GM19238 (cell line): ENCODE data around the gene CD33.
"Not testable (repeated sequence)": the region's sequence is repeated elsewhere in the genome, so short reads cannot be mapped to it uniquely, and the experiment has no call there.

Experiments
- DNase-seq: peaks from one replicate; pipeline ENCODE4 v3.0.0; 2011; ENCODE audit warnings: low spot score; ENCODE audit not compliant: insufficient read length

CD33 gene

GRCh38 chr19:51210191-51210784, 14.6 kb upstream of the CD33 start:
- no peak for DNase-seq

- not testable (repeated sequence) for DNase-seq
Measured at GRCh38 chr19:51210874-51211361, 14.0 kb upstream of the CD33 start.

GRCh38 chr19:51211833-51212232, 13.0 kb upstream of the CD33 start:
- no peak for DNase-seq

- no peak for DNase-seq
Measured at GRCh38 chr19:51219307-51219706, 5.6 kb upstream of the CD33 start.

GRCh38 chr19:51219971-51220370, 4.9 kb upstream of the CD33 start:
- DNase-seq: no peak

- DNase-seq: no peak
Measured at GRCh38 chr19:51220996-51221395, 3.9 kb upstream of the CD33 start.

- DNase-seq: no peak
Measured at GRCh38 chr19:51224163-51224641, 678 bp upstream of the CD33 start.

GRCh38 chr19:51226067-51226466, 1.2 kb downstream of the CD33 start:
- DNase-seq: no peak

GRCh38 chr19:51227326-51227725, 2.4 kb downstream of the CD33 start:
- no peak for DNase-seq

GRCh38 chr19:51227966-51228365, 3.1 kb downstream of the CD33 start:
- no peak for DNase-seq

- DNase-seq: no peak
Measured at GRCh38 chr19:51240866-51241265, 16.0 kb downstream of the CD33 start.

- DNase-seq: no peak
Measured at GRCh38 chr19:51242881-51243630, 18.2 kb downstream of the CD33 start.

GRCh38 chr19:51246164-51246552, 21.3 kb downstream of the CD33 start:
- DNase-seq: no peak

- no peak for DNase-seq
Measured at GRCh38 chr19:51247972-51248590, 23.2 kb downstream of the CD33 start.

GRCh38 chr19:51250786-51251467, 26.0 kb downstream of the CD33 start, which contains the start of gene SIGLECL1:
Gene SIGLECL1, plus strand, starts transcription at chr19:51251080. Its CDS starts 12,993 bp downstream, at chr19:51264073.
- no peak for DNase-seq

GRCh38 chr19:51251468-51251820, 26.6 kb downstream of the CD33 start:
- DNase-seq: no peak

- no peak for DNase-seq
Measured at GRCh38 chr19:51252306-51253079, 27.6 kb downstream of the CD33 start.

- no peak for DNase-seq
Measured at GRCh38 chr19:51253088-51253806, 28.4 kb downstream of the CD33 start.

- no peak for DNase-seq
Measured at GRCh38 chr19:51256155-51256625, 31.3 kb downstream of the CD33 start.

GRCh38 chr19:51257471-51257870, 32.6 kb downstream of the CD33 start:
- no peak for DNase-seq
